Stimulated activated CD4-positive, alpha-beta T cell treated with anti-CD3 and anti-CD28 coated beads, Interleukin-4, amount 100 ng/mL, for 24 hours (primary cell): Measurements from ENCODE around the gene LURAP1L.

ENCODE experiments used
- DNase-seq: peaks from one replicate; pipeline ENCODE4 v3.0.0-alpha.2; 2020

Gene LURAP1L, protein sequence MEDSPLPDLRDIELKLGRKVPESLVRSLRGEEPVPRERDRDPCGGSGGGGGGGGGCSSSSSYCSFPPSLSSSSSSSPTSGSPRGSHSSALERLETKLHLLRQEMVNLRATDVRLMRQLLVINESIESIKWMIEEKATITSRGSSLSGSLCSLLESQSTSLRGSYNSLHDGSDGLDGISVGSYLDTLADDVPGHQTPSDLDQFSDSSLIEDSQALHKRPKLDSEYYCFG

DNA sequence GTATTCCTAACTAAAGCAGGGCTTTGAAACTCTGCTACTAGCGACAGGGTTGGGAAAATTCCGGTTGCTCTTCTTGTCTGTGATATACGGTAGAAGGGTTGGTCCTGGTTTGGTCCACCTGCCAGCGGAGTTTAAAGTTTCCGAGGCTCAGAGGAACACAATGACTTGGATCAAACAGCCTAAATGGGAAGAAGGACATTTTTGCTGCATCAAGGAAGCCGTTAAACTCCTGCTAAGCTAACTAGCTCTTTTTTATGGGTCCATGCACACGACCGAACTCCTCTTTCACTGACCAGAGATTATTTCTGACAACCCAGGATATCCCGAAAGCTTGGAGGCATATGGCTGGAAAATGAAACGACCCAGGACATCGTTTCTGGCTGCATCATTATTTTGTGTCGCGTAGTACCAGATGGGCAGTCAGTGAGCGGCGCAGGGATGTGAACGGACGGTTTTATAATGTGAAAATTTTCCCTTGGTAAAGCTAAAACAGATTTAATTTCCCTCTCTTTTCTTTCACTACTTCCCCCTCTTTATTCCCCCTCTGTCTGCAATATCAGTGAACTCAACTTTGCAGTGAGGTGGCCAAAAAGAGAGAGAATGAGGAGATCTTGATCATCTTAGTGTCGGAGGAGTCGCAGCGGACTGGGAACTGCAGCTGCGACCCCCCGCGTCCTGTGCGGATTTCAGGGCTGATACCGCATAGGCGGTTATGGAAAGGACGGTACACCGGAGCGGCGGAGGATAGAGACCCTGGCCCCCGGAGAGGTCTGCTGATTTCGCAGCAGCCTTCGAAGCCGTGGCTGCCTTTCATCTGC, at the start of gene LURAP1L:
TSS of gene LURAP1L (plus strand) at position 160 of the 818 bp plus-strand sequence. CDS start 696 bp downstream, outside the sequence.
- DNase-seq: no peak

DNA sequence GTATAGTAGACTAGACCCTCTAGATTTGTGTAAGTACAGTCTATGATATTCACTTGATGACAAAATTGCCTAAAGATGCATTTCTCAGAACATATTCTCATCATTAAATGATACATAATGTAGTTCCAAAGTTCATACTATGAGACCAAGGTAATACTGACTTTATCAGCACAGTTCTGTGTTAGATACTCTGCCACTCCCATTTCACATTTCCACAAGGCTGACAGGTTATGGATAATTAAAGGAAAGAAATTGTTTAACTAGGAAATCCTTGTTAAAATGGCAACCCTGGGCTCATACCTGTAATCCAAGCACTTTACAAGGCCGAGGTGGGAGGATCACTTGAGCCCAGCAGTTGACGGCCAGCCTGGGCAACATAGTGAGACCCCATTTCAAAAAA, 48.0 kb upstream of the LURAP1L start:
- DNase-seq: no peak

DNA sequence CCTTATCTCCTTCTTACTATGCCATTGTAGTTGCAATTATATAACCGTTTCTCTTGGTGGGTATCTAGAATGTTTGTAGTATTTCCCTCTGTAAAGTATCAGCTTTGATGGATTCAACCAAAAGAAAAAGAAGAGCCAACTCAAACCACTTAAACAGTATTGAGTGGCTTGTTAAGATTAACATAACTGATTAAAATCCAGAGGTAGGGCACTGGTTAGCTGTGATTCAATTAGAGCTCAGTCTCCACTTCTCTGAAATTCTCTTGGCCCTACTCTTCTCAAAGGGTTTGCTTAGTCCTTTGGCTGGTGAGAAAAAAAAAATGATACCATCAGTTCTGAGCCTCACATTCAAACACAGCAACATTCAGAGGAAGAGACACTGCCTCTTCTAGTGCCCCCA, 44.6 kb upstream of the LURAP1L start:
- no peak for DNase-seq

DNA sequence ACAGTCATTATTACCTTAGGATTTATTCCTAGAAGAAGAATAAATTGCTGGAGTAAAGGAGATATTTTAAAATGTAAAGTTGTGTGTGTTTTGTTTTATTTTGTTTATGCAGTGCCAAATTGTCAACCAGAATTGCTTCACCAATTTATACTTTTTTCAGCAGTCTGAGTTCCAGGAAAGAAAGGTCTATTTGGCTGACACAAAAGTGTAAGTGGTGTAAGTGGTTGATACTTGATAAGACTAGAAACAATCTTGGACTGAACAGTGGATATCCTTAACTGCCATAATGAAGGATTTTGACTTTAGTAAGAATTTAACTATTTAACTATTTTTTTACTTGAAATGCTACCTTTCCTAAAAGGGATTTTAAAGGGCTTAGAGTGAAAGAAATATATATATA, 43.9 kb upstream of the LURAP1L start:
- DNase-seq: no peak

DNA sequence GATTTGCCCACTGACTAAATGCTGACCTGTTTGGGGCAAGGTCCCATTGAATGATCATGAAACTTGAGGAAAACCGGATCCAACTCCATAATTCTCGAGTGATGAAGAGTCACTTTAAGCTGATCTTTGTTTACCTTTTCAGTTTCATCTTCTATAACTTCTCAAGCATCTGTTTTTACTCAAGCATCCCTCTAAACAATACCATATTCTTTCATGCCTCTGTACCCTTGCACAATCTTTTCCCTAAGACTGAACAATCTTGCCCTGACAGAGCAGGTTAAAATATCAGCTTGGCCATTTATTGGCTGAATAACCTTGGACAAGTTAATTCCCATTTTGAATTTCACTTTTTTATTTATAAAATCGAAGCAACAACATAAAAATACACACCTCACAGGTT, 41.8 kb upstream of the LURAP1L start:
- DNase-seq: no peak

DNA sequence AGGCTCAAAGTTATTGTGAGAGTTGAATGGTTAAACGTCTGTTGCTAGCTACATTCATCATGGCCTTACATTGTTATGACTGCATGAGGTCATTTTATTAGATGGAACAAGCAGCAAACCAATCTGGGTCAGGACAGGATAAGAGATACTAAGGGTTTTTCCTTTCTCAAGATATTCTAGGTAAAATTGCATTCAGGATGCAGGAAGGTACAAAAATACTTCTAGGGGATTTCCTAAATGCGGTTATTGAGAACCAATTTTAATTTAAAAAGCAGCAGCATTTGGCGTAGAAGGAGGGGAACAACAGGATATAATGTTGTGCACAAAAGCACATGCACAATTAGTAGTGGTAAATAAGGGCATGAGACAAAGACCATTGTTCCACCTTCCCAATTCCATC, 39.2 kb upstream of the LURAP1L start:
- DNase-seq: no peak

DNA sequence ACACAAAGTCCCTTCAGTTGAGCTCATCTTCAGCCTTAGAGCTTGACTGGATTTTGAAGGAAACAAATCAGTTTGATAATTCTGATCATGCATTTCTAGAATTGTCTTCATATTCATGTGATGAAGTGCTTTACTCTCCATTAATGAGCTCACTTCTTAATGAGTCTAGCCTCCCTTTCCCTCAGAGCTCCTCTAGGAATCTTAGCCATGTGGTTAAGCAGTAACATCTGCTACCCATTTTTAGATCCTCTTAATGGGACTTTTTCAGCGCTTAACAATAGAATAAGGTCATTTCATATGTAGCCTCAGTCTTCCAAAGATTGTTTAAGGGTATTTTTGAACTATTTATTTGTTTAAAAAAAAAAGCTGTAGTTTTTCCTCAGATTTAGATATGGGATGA, 36.9 kb upstream of the LURAP1L start:
- DNase-seq: no peak

DNA sequence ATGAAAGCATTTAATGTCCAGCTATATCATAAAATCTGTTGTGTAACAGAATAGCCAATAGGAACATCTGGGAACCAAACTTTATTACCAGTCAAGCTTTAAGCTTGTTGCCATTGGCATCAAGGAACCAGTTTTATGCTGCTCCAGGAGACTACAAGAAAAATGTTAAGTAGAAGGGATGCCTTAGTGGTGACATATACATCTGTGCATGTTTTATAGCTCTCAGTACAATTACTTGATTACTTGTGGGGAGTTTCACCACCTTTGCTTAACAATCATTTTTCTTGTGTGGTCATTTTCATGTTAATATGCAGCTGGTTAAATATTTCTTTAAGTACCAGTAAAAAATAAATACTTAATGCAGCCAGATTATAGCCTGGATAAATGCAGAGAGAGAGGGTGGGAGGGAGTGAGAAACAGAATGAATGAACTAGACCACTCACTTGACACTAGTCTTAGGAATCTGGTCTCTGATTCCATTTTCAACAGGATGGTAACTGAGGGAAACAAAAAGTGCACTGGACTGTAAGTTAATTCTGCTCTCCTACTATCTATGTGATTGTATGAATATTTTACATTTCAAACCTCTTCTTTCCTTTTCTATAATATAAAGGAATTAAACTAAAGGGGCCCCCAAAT, 35.7 kb upstream of the LURAP1L start:
- no peak for DNase-seq

DNA sequence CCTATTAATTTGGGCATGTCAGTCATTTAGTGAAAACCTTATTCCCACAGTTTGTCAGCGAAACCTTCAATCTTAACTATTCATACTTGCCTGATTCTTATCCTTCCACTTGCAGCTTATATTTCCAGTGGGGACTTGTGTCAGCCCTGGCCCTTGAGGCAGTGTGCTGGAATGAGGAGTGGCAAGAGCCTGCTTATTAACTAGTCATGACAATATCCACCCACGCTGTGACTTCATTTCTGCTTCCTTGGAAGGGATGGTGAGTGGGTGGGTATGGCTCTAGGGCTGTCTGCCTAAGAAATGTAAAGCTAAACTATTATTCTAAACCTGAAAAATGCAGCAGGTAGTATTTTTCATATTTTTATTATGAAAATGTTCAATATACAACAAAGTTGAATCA, 34.0 kb upstream of the LURAP1L start:
- DNase-seq: no peak

DNA sequence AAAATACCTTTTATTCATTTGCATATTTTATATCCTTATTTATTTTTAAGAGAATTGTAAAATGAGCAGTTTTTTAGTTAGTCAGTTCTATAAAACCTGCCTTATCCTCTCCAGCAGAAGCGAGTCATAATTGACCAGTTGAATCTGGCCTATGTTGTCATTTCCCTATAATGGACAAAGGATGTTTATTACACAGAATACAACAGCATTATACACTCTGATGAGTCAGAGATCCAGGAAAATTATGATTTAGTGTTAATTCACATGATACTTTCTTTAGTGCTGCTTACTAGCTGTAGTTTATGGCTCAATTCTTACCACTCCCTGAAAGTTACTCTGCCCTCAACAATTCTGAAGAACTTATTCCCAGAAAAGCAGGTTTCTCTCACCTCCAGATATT, 26.8 kb upstream of the LURAP1L start:
- DNase-seq: no peak

DNA sequence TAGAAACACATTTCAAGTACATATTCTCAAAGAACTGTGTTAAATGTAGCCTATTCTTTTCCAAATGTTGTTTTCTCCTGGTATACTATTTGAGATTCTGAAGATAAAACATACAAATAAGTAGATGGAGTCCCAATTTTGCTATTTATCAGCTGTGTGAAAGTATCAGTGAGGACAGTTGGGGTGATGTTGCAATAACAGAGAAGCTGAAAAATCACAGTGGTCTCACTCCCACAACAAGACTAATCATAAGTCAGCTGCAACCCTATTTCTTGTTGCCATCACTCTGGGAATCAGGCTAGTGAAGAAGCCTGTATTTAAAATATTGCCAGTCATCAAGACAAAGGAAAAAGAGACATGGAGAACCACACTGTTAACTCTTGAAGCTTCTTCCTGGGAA, 25.9 kb upstream of the LURAP1L start:
- DNase-seq: no peak

DNA sequence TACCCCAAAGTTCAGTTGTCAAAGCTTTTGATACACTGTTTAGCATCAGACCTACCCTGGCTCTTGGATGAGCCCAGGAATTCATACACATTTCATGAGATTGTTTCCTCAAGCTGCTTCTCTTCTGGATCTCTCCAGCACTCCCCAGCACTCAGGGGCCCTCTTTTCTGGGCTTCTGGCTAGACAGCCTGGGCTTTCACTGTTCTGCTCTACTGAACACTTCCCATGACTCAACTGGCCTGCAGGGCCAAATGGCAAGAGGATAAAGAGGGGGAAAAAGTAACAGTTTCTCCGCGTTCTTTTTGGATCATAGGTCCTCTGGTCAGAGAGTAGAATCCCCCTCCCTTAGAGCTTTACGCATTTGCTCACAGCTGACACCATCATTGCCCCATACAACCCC, 20.9 kb upstream of the LURAP1L start:
- no peak for DNase-seq

DNA sequence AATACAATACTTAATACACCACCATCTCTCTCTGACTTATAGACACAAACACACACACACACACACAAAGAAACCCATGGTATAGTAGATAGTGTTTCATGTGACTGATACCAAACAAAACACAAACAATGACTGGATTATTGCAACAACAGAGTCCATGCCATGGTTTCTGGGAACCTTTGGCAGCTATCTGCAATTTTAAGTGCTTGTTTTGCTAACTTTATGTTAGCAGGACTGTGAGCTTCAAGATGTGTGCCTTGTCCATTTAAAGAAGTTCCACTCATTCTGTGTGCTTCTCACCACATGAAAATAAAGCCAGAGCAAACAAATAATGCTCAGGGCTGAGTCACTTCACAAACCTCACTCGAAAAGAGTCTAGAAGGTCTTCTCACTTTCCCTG, 15.1 kb upstream of the LURAP1L start:
- DNase-seq: no peak

DNA sequence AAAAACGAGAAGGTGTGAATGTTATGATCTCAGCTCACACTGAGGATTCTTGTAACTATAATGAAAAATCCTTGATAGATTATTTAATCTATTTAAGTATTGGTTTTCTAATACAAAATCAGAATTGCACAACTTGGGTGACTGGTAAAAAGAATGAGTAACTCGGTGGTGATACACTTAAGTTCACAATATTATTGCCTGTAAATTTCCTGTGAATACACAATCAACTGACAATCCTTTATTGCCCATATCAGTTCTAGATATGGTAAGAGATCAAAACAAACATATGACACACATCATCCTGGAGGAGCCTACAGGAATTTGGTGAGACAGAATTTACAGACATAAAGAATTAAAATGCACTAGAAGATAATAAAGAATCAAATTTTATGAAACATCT, 14.1 kb upstream of the LURAP1L start:
- no peak for DNase-seq

DNA sequence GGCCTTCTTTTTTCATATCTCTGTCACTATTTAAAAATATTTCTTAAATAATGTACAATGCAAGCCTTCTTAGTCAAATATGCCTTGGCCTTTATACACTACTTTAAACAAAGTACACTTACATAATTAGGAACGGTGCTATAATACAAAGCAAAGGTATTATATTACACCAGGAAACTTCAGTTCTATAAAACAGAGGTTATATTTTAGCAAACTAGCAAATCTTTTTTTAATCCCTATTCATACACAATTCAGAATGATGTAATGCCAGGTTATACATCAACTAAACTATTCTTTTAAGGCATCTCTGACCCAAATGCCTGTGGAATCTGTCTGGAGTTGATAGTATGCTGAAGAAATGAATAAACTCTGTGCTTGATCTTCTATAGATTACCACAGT, 10.7 kb upstream of the LURAP1L start:
- DNase-seq: no peak

DNA sequence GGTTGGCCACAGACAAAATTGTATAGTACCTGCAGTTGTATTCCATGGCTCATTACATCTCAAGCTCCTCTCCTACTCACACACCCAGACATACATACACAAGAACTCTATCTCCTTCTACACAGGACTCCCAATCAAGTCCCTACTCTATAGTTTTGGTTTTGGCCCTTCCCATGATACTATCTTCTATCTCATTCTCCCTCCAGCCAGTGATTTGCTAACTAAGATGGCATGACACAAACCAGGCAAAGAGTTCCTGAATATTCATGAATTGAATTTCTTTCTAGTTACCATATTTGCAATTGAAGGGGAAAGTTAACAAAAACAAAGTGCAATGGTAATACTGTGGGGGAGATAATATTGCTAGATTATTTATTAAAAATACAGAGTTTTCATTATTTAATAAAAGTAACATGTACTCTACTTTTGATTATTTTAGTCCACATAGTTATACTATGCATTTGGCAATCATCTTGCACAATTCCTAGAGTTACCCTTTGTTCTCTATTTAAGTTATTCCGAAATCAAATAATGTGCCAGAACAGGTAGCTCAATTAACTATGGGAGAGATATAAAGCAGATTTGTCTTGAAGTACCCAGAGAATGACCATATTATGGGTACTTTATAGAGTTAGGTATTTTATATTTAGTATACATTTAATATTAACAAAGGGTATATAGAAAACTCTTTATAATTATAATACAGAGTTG, 9.6 kb upstream of the LURAP1L start:
- no peak for DNase-seq

DNA sequence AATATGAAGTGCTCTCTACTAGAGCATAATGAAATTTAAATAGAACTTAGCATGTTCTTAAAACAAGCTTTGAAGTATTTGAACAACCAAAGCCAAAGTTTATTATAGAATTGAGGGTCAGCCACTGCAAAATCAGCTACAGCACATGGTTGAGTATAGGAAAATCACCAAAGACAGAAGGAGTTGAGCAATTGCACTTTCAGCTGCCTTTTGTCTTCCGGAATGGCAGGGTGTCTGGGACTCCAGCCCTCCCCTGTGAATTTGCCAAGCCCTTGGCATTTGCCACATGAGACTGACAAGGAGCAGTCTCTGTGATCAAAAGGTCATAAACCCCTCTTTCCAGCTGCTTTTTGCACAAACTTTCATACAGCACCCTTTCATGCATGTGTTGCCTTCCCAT, 8.5 kb upstream of the LURAP1L start:
- DNase-seq: no peak

DNA sequence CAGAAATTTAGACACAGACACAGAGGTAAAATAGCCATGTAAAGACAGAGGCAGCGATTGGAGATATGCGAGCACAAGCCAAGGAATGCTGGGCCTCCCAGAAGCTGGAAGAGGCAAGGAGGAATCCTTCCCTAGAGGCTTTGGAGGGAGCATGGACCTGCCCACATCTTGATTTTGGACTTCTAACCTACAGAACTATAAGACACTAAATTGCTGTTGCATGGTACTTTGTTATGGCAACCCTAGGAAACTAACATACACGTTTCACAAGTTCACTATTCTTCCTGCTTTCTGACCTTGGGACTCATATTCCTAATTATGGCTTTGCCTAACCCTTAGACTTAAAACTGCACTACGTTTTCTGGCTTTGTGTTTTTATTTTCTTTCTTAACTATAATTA, 4.6 kb upstream of the LURAP1L start:
- DNase-seq: no peak

DNA sequence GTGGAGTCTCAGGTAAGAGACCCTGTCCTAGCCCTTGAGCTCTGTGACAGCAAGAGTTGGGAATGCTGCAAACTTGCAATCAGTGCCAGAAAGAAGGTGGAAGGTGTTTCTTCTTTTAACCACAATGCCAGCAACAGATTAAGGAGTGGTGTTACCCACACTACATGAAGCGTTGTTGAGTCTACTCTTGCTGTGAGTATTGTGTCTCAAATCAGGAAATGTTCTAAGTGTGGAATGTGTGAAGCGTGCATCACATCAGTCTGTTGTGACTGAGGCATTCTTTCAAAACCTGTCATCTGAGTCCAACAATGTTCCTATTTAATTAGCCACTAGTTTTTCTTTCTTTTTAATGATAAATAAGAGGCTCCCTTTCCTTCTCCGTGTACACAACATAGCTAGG, 2.9 kb upstream of the LURAP1L start:
- no peak for DNase-seq

DNA sequence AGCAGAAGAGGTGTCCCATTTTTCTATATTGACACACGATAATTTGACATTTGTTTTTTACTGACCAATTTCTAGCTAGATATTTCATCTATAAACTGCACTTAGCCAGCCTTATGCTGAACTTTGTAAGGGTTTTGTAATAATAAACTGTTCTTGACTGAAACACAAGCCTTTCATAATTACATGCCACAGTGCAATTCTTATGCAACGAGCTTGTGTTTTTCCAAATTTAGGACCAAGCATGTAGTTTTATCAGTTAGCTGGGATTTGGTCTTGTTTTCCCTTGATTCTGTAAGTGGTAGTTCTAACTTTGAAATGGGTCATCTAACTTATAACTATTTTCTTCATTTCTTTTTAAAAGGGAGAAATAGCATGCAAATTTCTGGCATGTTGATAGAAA, 1.3 kb upstream of the LURAP1L start:
- DNase-seq: no peak

DNA sequence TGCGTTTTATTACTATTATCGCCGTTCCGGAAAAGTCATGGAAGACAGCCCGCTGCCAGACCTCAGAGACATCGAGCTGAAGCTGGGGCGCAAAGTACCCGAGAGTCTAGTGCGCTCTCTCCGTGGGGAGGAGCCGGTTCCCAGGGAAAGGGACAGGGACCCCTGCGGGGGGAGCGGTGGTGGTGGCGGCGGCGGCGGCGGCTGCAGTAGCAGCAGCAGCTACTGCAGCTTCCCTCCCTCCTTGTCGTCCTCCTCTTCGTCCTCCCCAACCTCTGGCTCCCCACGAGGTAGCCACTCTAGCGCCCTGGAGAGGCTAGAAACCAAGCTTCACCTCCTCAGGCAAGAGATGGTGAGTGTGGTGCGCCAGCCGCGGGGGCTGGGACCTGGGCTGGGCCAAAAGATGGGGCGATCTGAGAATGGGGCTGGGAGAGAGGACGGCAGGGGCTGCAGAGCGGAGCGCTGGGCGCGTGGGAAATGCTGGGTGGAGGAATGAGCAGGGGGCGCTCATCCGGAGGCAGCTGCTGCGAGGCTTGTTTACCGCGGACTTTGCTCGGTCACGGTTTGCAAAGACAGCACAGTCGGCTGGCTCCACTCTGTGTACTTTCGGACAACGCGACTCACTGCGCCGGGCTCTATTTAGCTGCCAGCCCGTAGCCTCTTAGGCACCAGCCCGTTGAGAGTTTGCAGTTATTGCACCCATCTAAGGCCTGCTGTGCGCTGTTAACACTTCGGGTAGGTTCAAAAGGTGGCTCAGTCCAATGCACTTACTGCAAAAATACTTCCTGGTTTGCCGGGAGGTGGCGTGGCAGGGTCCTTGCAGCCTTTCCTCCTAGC, 1.1 kb downstream of the LURAP1L start:
- no peak for DNase-seq

DNA sequence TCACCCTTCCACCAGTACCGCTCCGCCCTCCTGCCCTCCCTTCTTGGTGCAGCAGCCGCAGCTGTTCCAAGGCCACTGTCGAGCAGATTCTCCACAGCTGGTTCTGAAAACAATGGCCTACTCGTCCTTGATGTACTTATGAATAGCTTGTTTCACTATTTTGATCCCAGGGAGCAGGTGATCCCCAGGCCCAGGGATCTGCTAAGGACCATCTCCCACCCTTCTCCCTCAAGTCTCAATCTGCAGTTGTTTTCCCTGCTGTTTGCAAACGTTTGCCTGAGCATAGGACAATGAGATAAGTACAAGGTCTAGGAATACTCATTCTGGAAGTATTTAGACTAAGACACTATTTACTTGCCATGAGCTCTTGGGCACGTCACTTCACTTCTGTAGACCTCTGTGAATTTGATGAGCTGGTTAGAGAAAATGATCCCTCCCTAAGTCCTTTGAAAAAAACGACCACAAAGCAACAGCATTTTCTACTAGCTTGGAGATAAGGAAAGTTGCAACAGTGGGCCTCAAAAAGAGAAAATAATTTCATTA, 1.8 kb downstream of the LURAP1L start:
- DNase-seq: no peak
